Mucosa of descending colon (tissue), 3 donors: Measurements from ENCODE around the gene DAD1. TPM values are rescaled to one million over a fixed set of nuclear protein-coding genes. Genes with fewer than 3 reads are reported as not detected.

Source experiments
- ATAC-seq: fragments of 200-7000 bp; cut with Tn5 transposase; one replicate; pipeline ENCODE4 v1.9.1; 2020; ENCODE audit warnings: mild to moderate bottlenecking, moderate library complexity
- DNase-seq, 3 donors: peaks; one replicate each; pipeline ENCODE4 v3.0.0-alpha.2; 2020
- H3K36me3 ChIP-seq: fragments of 200-600 bp; one replicate; pipeline ENCODE4 v1.8.0; 2021; ENCODE audit warnings: low read depth, mild to moderate bottlenecking
- H3K4me1 ChIP-seq: fragments of 200-600 bp; one replicate; pipeline ENCODE4 v1.8.0; 2021; ENCODE audit warnings: low read depth, mild to moderate bottlenecking
- H3K4me3 ChIP-seq: fragments of 200-600 bp; one replicate; pipeline ENCODE4 v1.8.0; 2021; ENCODE audit warnings: mild to moderate bottlenecking
- H3K9me3 ChIP-seq: fragments of 200-600 bp; one replicate; pipeline ENCODE4 v1.8.0; 2021; ENCODE audit warnings: mild to moderate bottlenecking
- CTCF ChIP-seq: fragments of 200-600 bp; IDR thresholded peaks from one replicate; pipeline ENCODE4 v1.8.0; 2022; ENCODE audit warnings: antibody characterized with exemption, mild to moderate bottlenecking
- intact Hi-C, 2 donors: fragments of 100-400 bp; cut with DNase I in 1 of 2; cut with micrococcal nuclease in 1 of 2; formaldehyde crosslinking; loops; one replicate each; pipeline versions ENCODE4 v1.11.0 to v1.11.1; 2022; cut with DNase I, micrococcal nuclease
- total RNA-seq, 3 donors: library from RNA; stranded (reverse); fragmentation: NEBNext Ultra II Directional in 2 of 3; extraction: Animal tissue kit (Norgen Biotek cat#: 25700) in 2 of 3; gene quantifications; one replicate each; pipeline versions ENCODE4 v1.2.1 to v1.2.4, GENCODE V29; 2021 to 2023
- donor health status: DM: no; HTN: no; CAD: no; lungs with moderate emphysema.
- donor health status: DM: no; HTN: no; CAD: no.
- donor health status: DM: no; HTN: yes; CAD: no.

Gene DAD1
- total RNA-seq, 3 donors from 2014 or later: 124 to 148 (median 140) TPM

- DNase-seq (no peak), ATAC-seq (peak; percentile 59)
- no peak overlapping the region for H3K4me3 ChIP-seq
- no peak for TF ChIP-seq CTCF
- no peaks in the 10 kb centered on the region for H3K36me3 ChIP-seq
- H3K9me3 ChIP-seq: no peaks in the 10 kb centered on the region
- peaks cover 5% of the 10 kb centered on the region for H3K4me1 ChIP-seq
- intact Hi-C loops: no loop called here
Measured at GRCh38 chr14:22547948-22548750, 40.9 kb downstream of the DAD1 start.

GRCh38 chr14:22547313-22547947, 41.6 kb downstream of the DAD1 start:
- no peak for TF ChIP-seq CTCF
- DNase-seq (no peak), ATAC-seq (peak; percentile 13)
- Histone ChIP-seq H3K9me3 (no peaks in the 10 kb centered on the region), H3K4me1 (peaks cover 5% of the 10 kb centered on the region), H3K36me3 (no peaks in the 10 kb centered on the region), H3K4me3 (no peak overlapping the region)
- intact Hi-C loops: no loop called here

- ATAC-seq (no peak), DNase-seq (no peak)
- Histone ChIP-seq H3K36me3 (no peaks in the 10 kb centered on the region), H3K4me3 (no peak overlapping the region), H3K4me1 (peaks cover 5% of the 10 kb centered on the region), H3K9me3 (no peaks in the 10 kb centered on the region)
- intact Hi-C loops: no loop called here
- no peak for TF ChIP-seq CTCF
Measured at GRCh38 chr14:22546722-22547071, 42.3 kb downstream of the DAD1 start.

- Histone ChIP-seq H3K9me3 (no peaks in the 10 kb centered on the region), H3K4me1 (peaks cover 5% of the 10 kb centered on the region), H3K4me3 (no peak overlapping the region), H3K36me3 (no peaks in the 10 kb centered on the region)
- ATAC-seq: peak; percentile 14
- peak in 1 of 3 donors; percentile 29 for DNase-seq
- intact Hi-C loops: no loop called here
- no peak for TF ChIP-seq CTCF
Measured at GRCh38 chr14:22545842-22546721, 42.9 kb downstream of the DAD1 start.

GRCh38 chr14:22544881-22545420, 44.1 kb downstream of the DAD1 start:
- H3K4me1 ChIP-seq: peaks cover 3% of the 10 kb centered on the region
- H3K9me3 ChIP-seq: no peaks in the 10 kb centered on the region
- TF ChIP-seq CTCF: no peak
- DNase-seq (no peak), ATAC-seq (no peak)
- H3K36me3 ChIP-seq: no peaks in the 10 kb centered on the region
- intact Hi-C loops: no loop called here
- no peak overlapping the region for H3K4me3 ChIP-seq
